ENCODE measurements around the gene PIH1D1. TPM values are rescaled to one million over a fixed set of nuclear protein-coding genes. Genes with fewer than 3 reads are reported as not detected.
A peak's percentile ranks its signal among the peaks of the same experiment; 100 is the strongest.
"Not testable (repeated sequence)": the region's sequence is repeated elsewhere in the genome, so short reads cannot be mapped to it uniquely, and the experiment has no call there.

Gene PIH1D1
- total RNA-seq, 1 experiment from 2014 or later, result 153 TPM

DNA sequence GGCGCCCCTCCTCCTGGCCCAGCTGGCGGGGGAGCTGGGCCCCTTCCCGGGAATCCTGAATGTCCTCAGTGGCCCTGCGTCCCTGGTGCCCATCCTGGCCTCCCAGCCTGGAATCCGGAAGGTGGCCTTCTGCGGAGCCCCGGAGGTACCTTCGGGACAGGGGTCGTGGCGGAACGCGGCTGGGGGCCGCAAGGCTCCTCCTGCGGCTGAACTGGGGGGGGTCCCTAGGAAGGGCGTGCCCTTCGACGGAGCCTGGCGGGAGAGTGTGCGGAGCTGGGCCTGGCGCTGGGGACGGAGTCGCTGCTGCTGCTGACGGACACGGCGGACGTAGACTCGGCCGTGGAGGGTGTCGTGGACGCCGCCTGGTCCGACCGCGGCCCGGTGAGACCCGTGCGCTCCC is 10.0 kb upstream of the PIH1D1 start (continued):
- TF ChIP-seq, protein P1, sequence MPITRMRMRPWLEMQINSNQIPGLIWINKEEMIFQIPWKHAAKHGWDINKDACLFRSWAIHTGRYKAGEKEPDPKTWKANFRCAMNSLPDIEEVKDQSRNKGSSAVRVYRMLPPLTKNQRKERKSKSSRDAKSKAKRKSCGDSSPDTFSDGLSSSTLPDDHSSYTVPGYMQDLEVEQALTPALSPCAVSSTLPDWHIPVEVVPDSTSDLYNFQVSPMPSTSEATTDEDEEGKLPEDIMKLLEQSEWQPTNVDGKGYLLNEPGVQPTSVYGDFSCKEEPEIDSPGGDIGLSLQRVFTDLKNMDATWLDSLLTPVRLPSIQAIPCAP (CRISPR knock-in tag; IDR thresholded peaks at IDR 0.05), result no peak

GRCh38 chr19:49461130-49461529 is 9.5 kb upstream of the PIH1D1 start:
- H3K36me3 Mint-ChIP-seq, result peaks cover 15% of the 10 kb centered on the region
- not testable (repeated sequence) for ATAC-seq; DNase-seq (ENCODE audit: low spot score)

GRCh38 chr19:49459388-49459787 is 7.8 kb upstream of the PIH1D1 start:
- H3K27me3 Mint-ChIP-seq (ENCODE audit: low read depth), result no peaks in the 10 kb centered on the region
- H3K9me3 Mint-ChIP-seq, result no peaks in the 10 kb centered on the region
- peaks cover 19% of the 10 kb centered on the region for H3K36me3 Mint-ChIP-seq
- DNase-seq (ENCODE audit: low spot score) (no peak), ATAC-seq (peak; percentile 31; the same call in 1 of the 2 replicates)
- no peak for TF ChIP-seq AFF4 (CRISPR knock-in tag; IDR thresholded peaks at IDR 0.05; ENCODE audit: borderline replicate concordance)
- TF ChIP-seq, protein P2, sequence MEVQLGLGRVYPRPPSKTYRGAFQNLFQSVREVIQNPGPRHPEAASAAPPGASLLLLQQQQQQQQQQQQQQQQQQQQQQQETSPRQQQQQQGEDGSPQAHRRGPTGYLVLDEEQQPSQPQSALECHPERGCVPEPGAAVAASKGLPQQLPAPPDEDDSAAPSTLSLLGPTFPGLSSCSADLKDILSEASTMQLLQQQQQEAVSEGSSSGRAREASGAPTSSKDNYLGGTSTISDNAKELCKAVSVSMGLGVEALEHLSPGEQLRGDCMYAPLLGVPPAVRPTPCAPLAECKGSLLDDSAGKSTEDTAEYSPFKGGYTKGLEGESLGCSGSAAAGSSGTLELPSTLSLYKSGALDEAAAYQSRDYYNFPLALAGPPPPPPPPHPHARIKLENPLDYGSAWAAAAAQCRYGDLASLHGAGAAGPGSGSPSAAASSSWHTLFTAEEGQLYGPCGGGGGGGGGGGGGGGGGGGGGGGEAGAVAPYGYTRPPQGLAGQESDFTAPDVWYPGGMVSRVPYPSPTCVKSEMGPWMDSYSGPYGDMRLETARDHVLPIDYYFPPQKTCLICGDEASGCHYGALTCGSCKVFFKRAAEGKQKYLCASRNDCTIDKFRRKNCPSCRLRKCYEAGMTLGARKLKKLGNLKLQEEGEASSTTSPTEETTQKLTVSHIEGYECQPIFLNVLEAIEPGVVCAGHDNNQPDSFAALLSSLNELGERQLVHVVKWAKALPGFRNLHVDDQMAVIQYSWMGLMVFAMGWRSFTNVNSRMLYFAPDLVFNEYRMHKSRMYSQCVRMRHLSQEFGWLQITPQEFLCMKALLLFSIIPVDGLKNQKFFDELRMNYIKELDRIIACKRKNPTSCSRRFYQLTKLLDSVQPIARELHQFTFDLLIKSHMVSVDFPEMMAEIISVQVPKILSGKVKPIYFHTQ (CRISPR knock-in tag; IDR thresholded peaks at IDR 0.05), result no peak
- H3K4me1 Mint-ChIP-seq, result no peaks in the 10 kb centered on the region
- H3K4me3 Mint-ChIP-seq, result no peak overlapping the region
- ChIA-PET CTCF (interaction anchor here (1.0 to 2.7 kb wide), 2 partner anchors 17 to 19 kb away, joined by 5 to 13 read pairs; no protein-coding TSS in a partner anchor), POLR2A (no interaction called here)
- no peak overlapping the region for H3K27ac Mint-ChIP-seq

More at GRCh38 chr19:49461130-49461529, 9.5 kb upstream of the PIH1D1 start:
- not testable (repeated sequence) for H3K27ac Mint-ChIP-seq; H3K4me1 Mint-ChIP-seq; H3K27me3 Mint-ChIP-seq (ENCODE audit: low read depth); H3K9me3 Mint-ChIP-seq; H3K4me3 Mint-ChIP-seq
- ChIA-PET CTCF (interaction anchor here (1.2 kb wide), 1 partner anchor 15 kb away, joined by 3 read pairs; no protein-coding TSS in a partner anchor), POLR2A (interaction anchor here (0.6 kb wide), 1 partner anchor 907 kb away, joined by 3 read pairs; no protein-coding TSS in a partner anchor)

DNA sequence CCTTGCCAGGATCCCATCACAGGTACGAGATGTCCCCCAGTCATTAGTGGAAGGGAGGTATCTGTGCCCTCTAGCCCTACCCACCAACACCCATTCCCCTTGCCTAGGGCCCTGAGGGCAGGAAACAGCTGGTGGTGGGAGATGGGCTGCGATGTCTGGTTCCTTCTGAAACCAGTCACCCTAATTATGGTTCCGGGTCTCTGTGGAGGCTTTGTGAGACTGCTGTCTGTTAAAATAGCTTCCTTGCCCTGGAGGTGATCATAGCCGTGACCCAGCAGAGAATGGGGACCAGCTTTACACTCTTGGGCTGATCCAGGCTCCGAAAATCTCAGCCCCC is 6.9 kb upstream of the PIH1D1 start:
- Mint-ChIP-seq H3K4me1 (peaks cover 4% of the 10 kb centered on the region; the same call in 1 of the 2 replicates), H3K9me3 (no peaks in the 10 kb centered on the region), H3K4me3 (no peak overlapping the region), H3K36me3 (peaks cover 19% of the 10 kb centered on the region), H3K27me3 (ENCODE audit: low read depth) (no peaks in the 10 kb centered on the region), H3K27ac (no peak overlapping the region)
- POLR2A ChIA-PET, result no interaction called here
- DNase-seq (ENCODE audit: low spot score) (no peak), ATAC-seq (no peak)
- CTCF ChIA-PET, result interaction anchor here (1.0 to 2.7 kb wide), 2 partner anchors 18 to 20 kb away, joined by 5 to 13 read pairs; no protein-coding TSS in a partner anchor
- no peak for TF ChIP-seq ZSCAN18 (CRISPR knock-in tag; IDR thresholded peaks at IDR 0.05)
- no peak for TF ChIP-seq PRRX2 (CRISPR knock-in tag; IDR thresholded peaks at IDR 0.05)
- TF ChIP-seq MAX (CRISPR knock-in tag; IDR thresholded peaks at IDR 0.05), result no peak
- TF ChIP-seq CREB1 (CRISPR knock-in tag; IDR thresholded peaks at IDR 0.05), result no peak
- TF ChIP-seq NFE2L1 (CRISPR knock-in tag; IDR thresholded peaks at IDR 0.05), result no peak
- TF ChIP-seq, protein P3, sequence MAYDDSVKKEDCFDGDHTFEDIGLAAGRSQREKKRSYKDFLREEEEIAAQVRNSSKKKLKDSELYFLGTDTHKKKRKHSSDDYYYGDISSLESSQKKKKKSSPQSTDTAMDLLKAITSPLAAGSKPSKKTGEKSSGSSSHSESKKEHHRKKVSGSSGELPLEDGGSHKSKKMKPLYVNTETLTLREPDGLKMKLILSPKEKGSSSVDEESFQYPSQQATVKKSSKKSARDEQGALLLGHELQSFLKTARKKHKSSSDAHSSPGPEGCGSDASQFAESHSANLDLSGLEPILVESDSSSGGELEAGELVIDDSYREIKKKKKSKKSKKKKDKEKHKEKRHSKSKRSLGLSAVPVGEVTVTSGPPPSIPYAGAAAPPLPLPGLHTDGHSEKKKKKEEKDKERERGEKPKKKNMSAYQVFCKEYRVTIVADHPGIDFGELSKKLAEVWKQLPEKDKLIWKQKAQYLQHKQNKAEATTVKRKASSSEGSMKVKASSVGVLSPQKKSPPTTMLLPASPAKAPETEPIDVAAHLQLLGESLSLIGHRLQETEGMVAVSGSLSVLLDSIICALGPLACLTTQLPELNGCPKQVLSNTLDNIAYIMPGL (CRISPR knock-in tag; IDR thresholded peaks at IDR 0.05), result no peak
- TF ChIP-seq, protein P2 (CRISPR knock-in tag; IDR thresholded peaks at IDR 0.05), result no peak
- TF ChIP-seq ELF4 (CRISPR knock-in tag; IDR thresholded peaks at IDR 0.05; ENCODE audit: low read depth), result no peak
- no peak for TF ChIP-seq GRHL2 (CRISPR knock-in tag; IDR thresholded peaks at IDR 0.05; ENCODE audit: insufficient replicate concordance, severe bottlenecking)
- TF ChIP-seq, protein P4, sequence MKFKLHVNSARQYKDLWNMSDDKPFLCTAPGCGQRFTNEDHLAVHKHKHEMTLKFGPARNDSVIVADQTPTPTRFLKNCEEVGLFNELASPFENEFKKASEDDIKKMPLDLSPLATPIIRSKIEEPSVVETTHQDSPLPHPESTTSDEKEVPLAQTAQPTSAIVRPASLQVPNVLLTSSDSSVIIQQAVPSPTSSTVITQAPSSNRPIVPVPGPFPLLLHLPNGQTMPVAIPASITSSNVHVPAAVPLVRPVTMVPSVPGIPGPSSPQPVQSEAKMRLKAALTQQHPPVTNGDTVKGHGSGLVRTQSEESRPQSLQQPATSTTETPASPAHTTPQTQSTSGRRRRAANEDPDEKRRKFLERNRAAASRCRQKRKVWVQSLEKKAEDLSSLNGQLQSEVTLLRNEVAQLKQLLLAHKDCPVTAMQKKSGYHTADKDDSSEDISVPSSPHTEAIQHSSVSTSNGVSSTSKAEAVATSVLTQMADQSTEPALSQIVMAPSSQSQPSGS (CRISPR knock-in tag; IDR thresholded peaks at IDR 0.05; ENCODE audit: borderline replicate concordance, low read depth), result no peak
